Effector memory CD4-positive, alpha-beta T cell (primary cell): Measurements from ENCODE around the gene ERAL1.
"Not testable (repeated sequence)": the region's sequence is repeated elsewhere in the genome, so short reads cannot be mapped to it uniquely, and the experiment has no call there.

Experiments
- DNase-seq, 3 donors: peaks; one replicate each; pipeline ENCODE4 v3.0.0-alpha.2; 2020
- H3K27ac ChIP-seq: 2 replicates; pipeline ENCODE4 v1.7.0; 2013; ENCODE audit warnings: mild to moderate bottlenecking, low read length, moderate library complexity; ENCODE audit not compliant: insufficient read depth, poor library complexity, severe bottlenecking
- H3K27me3 ChIP-seq: replicated peaks from 2 replicates; pipeline ENCODE4 v1.7.0; 2013; ENCODE audit warnings: mild to moderate bottlenecking, low read length; ENCODE audit not compliant: insufficient read depth, control insufficient read depth, poor library complexity, severe bottlenecking
- H3K36me3 ChIP-seq: 2 replicates; pipeline ENCODE4 v1.7.0; 2013; ENCODE audit warnings: mild to moderate bottlenecking, low read length, moderate library complexity; ENCODE audit not compliant: control insufficient read depth, insufficient read depth
- H3K4me1 ChIP-seq: 2 replicates; pipeline ENCODE4 v1.7.0; 2013; ENCODE audit warnings: low read length, mild to moderate bottlenecking; ENCODE audit not compliant: control insufficient read depth, insufficient read depth, poor library complexity, severe bottlenecking
- H3K4me3 ChIP-seq: 2 replicates; pipeline ENCODE4 v1.7.0; 2013; ENCODE audit warnings: low read length, low read depth, mild to moderate bottlenecking; ENCODE audit not compliant: insufficient read depth, poor library complexity, severe bottlenecking
- H3K9me3 ChIP-seq: 2 replicates; pipeline ENCODE4 v1.7.0; 2013; ENCODE audit warnings: mild to moderate bottlenecking, low read length, moderate library complexity; ENCODE audit not compliant: control insufficient read depth

ERAL1 gene

GRCh38 chr17:28896884-28897768 lies 42.3 kb downstream of the ERAL1 start, which contains the start of gene FLOT2:
TSS of gene FLOT2 (minus strand) at chr17:28897733. CDS start at chr17:28897574, 159 bp downstream.
- H3K36me3 ChIP-seq: no peaks in the 10 kb centered on the region
- H3K27ac ChIP-seq: peak within 1 kb of the TSS; percentile 89

DNA sequence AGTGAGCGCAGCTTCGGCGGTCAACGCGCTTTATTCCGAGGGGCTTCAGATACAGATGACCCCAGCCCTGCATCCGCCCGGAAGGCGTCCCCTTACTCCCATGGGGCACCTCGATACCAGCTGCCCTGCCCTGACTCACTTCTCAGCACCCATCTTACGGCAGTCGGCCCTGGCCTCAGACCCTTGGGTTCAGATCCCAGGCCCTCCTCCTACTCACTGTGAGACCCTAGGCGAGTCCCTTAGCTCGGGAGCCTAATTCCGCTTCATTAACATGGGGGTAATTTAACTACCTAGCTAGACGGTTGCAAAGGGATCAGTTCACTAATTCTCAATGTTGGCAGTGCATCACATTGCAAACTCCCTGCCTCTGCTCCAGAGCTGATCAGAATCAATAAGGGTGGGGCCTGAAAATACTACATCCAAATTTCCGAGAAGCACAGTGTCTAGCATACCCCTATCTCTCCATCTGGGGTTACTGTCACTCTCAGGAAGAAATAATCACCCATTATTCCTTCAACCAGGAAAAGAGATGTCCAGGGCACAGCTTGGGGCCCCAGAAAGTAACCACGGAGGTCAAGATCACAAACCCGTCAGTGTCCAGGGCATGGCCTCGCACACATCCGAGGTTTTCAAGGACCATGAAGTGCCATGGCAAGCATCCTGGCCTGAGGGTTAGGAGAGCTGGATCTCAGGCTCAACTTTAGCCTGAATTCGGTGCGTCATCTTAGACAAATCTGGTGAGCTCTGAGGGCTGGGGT lies 43.1 kb downstream of the ERAL1 start:
- Histone ChIP-seq H3K27ac (peak overlapping the region; percentile 89), H3K9me3 (no peaks in the 10 kb centered on the region), H3K4me1 (peaks cover 44% of the 10 kb centered on the region), H3K36me3 (no peaks in the 10 kb centered on the region), H3K27me3 (no peaks in the 10 kb centered on the region), H3K4me3 (peak overlapping the region; percentile 96)
- no peak for DNase-seq

More at GRCh38 chr17:28896884-28897768, 42.3 kb downstream of the ERAL1 start, which contains the start of gene FLOT2:
- Histone ChIP-seq H3K27me3 (no peaks in the 10 kb centered on the region), H3K4me1 (peaks cover 50% of the 10 kb centered on the region), H3K4me3 (peak within 1 kb of the TSS; percentile 96), H3K9me3 (no peaks in the 10 kb centered on the region)
- peak; percentile 34 to 56 (median 54) for DNase-seq

GRCh38 chr17:28898527-28898955 lies 43.7 kb downstream of the ERAL1 start:
- peaks cover 42% of the 10 kb centered on the region for H3K4me1 ChIP-seq
- no peak for DNase-seq
- no peaks in the 10 kb centered on the region for H3K9me3 ChIP-seq
- H3K4me3 ChIP-seq: peak overlapping the region; percentile 96
- H3K27ac ChIP-seq: peak overlapping the region; percentile 89
- H3K36me3 ChIP-seq: no peaks in the 10 kb centered on the region
- no peaks in the 10 kb centered on the region for H3K27me3 ChIP-seq

DNA sequence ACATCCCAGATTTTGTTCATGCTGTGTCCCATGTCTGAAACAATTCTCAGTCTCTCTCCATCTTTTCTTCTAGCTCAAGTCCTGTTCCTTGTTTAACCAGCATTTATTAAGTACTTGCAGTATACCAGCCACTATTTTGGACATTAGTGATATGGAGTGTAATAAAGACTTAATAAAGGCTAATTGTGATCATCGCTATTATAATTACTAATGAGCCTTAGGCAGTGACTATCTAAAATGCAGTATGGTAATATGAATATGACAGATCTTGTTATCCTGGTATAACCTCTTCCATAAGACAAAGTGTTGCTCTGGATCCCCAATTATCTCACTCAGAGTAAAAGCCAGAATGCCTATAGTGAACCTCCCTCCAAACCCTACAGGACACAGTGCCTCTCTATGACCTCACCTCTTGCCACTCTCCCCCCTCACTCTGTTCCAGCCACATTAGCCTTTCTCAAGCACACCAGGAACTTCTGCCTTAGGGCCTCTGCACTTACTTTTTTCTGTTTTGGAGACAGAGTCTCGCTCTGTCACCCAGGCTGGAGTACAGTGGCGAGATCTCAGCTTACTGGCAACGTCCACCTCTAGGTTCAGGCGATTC lies 44.5 kb downstream of the ERAL1 start:
- no peak overlapping the region for H3K27ac ChIP-seq
- H3K9me3 ChIP-seq: no peaks in the 10 kb centered on the region
- H3K4me3 ChIP-seq: no peak overlapping the region
- no peak for DNase-seq
- peaks cover 39% of the 10 kb centered on the region for H3K4me1 ChIP-seq
- no peaks in the 10 kb centered on the region for H3K27me3 ChIP-seq
- no peaks in the 10 kb centered on the region for H3K36me3 ChIP-seq

GRCh38 chr17:28900986-28901726 lies 46.3 kb downstream of the ERAL1 start:
- peaks cover 5% of the 10 kb centered on the region for H3K36me3 ChIP-seq
- DNase-seq: no peak
- peak overlapping the region; percentile 71 for H3K4me3 ChIP-seq
- no peaks in the 10 kb centered on the region for H3K9me3 ChIP-seq
- no peaks in the 10 kb centered on the region for H3K27me3 ChIP-seq
- H3K4me1 ChIP-seq: peaks cover 32% of the 10 kb centered on the region
- H3K27ac ChIP-seq: no peak overlapping the region

GRCh38 chr17:28901866-28902818 lies 47.3 kb downstream of the ERAL1 start:
- DNase-seq: no peak
- H3K9me3 ChIP-seq: no peaks in the 10 kb centered on the region
- H3K27ac ChIP-seq: peak overlapping the region; percentile 78
- H3K4me1 ChIP-seq: peaks cover 27% of the 10 kb centered on the region
- no peaks in the 10 kb centered on the region for H3K27me3 ChIP-seq
- peaks cover 14% of the 10 kb centered on the region for H3K36me3 ChIP-seq
- H3K4me3 ChIP-seq: peak overlapping the region; percentile 71

- Histone ChIP-seq H3K9me3 (no peaks in the 10 kb centered on the region), H3K27me3 (no peaks in the 10 kb centered on the region), H3K4me3 (peak within 1 kb of the TSS; percentile 71), H3K4me1 (peaks cover 24% of the 10 kb centered on the region), H3K27ac (peak within 1 kb of the TSS; percentile 78), H3K36me3 (peaks cover 23% of the 10 kb centered on the region)
- peak; percentile 88 to 92 (median 90) for DNase-seq
Observed at GRCh38 chr17:28902819-28903545, 48.2 kb downstream of the ERAL1 start, which contains the start of gene DHRS13. TSS of gene DHRS13 (minus strand) at chr17:28903079. CDS start at chr17:28902944, 135 bp downstream.

- H3K27me3 ChIP-seq, H3K4me3 ChIP-seq, DNase-seq, H3K9me3 ChIP-seq: not testable (repeated sequence)
- Histone ChIP-seq H3K4me1 (peaks cover 18% of the 10 kb centered on the region), H3K36me3 (peaks cover 26% of the 10 kb centered on the region), H3K27ac (peak overlapping the region; percentile 48)
Observed at GRCh38 chr17:28903546-28903841, 48.7 kb downstream of the ERAL1 start.
